D721Med (cell line): ENCODE results near the gene MSH3.

Experiments
- DNase-seq: peaks from one replicate; pipeline ENCODE4 v3.0.0; 2011; ENCODE audit warnings: low spot score; ENCODE audit not compliant: insufficient read length
- FAIRE-seq: peaks from 2 replicates; lab custom pipeline; 2011; peaks lifted over from hg19 to GRCh38; lab: Jason Lieb, UNC
- TF ChIP-seq, protein P1 (sequence below): IDR thresholded peaks from 2 replicates; pipeline ENCODE4 v1.5.1; 2012; ENCODE audit warnings: mild to moderate bottlenecking, control low read depth; ENCODE audit not compliant: insufficient read depth; ENCODE audit errors: missing control alignments

Gene MSH3

DNA sequence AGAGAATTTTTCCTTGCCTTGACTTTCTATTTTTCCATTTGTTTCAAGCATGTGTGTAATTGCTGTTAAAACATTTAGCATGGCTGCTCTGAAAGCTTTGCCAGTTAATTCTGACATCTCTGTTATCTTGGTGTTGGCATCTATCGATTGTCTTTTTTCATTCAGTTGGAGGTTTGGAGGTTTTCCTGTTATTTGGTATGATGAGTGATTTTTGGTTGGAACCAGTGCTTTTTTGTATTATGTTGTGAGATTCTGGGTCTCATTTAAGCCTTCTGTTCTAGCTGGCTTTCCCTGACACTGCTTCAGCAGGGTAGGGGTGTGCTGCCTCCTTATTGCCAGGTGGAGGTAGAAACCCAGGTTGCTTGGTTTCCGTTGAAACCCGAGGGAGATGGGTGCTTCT is 41.2 kb downstream of the MSH3 start:
- DNase-seq = no peak
- no peak for FAIRE-seq
- TF ChIP-seq, protein P1, sequence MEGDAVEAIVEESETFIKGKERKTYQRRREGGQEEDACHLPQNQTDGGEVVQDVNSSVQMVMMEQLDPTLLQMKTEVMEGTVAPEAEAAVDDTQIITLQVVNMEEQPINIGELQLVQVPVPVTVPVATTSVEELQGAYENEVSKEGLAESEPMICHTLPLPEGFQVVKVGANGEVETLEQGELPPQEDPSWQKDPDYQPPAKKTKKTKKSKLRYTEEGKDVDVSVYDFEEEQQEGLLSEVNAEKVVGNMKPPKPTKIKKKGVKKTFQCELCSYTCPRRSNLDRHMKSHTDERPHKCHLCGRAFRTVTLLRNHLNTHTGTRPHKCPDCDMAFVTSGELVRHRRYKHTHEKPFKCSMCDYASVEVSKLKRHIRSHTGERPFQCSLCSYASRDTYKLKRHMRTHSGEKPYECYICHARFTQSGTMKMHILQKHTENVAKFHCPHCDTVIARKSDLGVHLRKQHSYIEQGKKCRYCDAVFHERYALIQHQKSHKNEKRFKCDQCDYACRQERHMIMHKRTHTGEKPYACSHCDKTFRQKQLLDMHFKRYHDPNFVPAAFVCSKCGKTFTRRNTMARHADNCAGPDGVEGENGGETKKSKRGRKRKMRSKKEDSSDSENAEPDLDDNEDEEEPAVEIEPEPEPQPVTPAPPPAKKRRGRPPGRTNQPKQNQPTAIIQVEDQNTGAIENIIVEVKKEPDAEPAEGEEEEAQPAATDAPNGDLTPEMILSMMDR = no peak

- FAIRE-seq (no peak), DNase-seq (no peak)
- TF ChIP-seq, protein P1 = no peak
Observed at GRCh38 chr5:80696450-80696849, 42.0 kb downstream of the MSH3 start.

- DNase-seq (no peak), FAIRE-seq (no peak)
- TF ChIP-seq, protein P1 = no peak
Observed at GRCh38 chr5:80697100-80697499, 42.6 kb downstream of the MSH3 start.

DNA sequence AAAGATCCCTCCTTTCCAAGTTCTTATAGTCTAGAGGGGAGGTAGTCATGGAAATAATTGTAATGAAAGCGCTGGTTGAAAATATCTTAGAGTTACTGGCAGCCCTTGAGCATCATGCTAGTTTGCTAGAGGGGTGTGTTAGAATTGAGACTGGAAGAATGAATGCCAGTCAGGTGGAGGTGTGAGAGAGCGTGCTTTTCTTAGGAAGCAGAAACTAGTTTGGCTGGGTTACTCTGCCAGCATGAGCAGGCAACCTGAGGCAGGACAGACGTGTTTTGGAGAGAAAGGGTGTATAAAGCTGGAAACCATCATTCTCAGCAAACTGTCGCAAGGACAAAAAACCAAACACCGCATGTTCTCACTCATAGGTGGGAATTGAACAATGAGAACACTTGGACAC is 43.9 kb downstream of the MSH3 start:
- TF ChIP-seq, protein P1 = no peak
- FAIRE-seq (no peak), DNase-seq (no peak)

GRCh38 chr5:80701597-80701996 is 47.1 kb downstream of the MSH3 start:
- FAIRE-seq (no peak), DNase-seq (no peak)
- TF ChIP-seq, protein P1 = no peak

- FAIRE-seq = no peak
- no peak for DNase-seq
- TF ChIP-seq, protein P1 = no peak
Observed at GRCh38 chr5:80703291-80703690, 48.8 kb downstream of the MSH3 start.

- TF ChIP-seq, protein P1 = no peak
- DNase-seq = no peak
- no peak for FAIRE-seq
Observed at GRCh38 chr5:80703747-80704146, 49.3 kb downstream of the MSH3 start.
